Smooth muscle cell of the brain vasculature (primary cell): ENCODE data around the gene ABCC12.

Experiments
- DNase-seq: peaks from one replicate; pipeline ENCODE4 v3.0.0-alpha.2; 2012; ENCODE audit warnings: low read depth, low spot score

The ABCC12 gene

DNA sequence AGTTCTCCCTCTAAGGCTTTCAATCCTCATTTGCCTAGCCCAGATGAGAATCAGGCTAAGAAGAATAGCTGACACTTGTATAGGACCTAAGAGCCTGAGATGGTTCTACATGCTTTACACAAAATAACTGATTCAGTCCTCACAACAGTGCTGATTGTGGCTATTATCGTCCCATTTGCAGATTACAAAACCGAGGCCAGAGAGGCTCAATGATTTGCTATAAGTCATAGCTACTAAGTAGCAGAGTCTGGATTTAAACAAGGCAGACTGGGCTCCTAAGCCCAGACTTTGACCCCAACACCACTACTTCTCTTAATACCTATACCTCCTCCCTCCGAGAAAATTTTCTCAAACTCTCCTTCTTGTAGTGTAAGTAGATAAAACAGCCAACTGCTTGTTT lies 23.1 kb downstream of the ABCC12 start:
- no peak for DNase-seq

GRCh38 chr16:48131201-48131935 lies 24.4 kb downstream of the ABCC12 start:
- no peak for DNase-seq

DNA sequence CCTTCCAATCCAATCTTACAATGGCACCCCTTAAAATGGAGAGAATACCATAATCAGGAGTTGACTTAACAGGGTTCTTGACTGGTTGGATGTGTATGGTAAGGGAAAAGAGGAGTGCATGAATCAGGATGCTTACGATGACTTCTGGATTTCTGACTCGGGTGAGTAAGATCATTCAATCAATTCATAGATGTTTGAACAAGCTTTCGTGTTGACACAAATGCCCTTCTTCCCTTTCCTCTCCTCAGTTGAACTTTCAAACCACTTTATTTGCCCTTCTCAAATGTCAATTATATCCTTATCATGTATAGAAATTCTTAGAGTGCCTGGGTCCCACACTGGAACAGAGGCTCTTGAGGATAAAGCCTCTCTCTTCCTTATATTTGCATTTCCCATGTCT lies 25.9 kb downstream of the ABCC12 start:
- DNase-seq, result no peak

DNA sequence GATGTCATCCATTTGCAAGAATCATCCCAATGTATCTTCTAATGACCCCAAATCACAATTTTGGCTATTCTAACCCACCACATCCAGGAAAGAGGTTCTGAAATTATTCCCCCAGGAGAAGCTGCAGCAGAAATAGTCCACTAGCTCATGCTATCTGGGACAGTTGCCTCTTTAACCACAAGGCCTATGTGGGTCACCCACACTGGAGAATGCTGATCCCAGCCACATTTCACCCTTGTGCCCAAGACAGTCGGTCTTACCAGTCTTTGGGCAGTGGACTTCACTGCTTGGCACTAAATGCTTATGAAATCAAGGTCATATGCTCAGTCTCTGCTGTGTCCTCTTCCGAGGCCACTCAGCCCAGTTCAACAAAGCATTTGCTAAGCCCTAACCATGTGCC lies 27.0 kb downstream of the ABCC12 start:
- no peak for DNase-seq

- peak; percentile 91 for DNase-seq
Measured at GRCh38 chr16:48126801-48127644, 28.8 kb downstream of the ABCC12 start.

DNA sequence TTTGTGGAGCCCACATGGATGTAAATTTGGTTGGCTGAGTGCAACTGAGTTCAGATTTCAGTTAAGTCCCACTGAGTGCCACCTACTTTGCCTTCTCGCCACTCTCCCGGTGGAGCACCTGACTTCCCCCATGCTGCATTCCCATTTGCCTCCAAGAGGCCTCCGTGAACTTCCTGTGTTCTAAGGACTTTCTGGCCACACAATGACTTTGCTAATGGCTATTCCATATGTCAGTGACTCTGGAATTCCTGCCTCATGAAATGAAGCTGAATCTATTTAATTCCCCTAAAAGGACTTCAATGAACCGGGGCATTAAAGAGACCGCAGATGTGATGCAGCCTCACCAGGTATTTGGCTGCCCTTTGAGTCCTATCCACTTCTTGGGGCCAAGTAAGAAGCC lies 29.9 kb downstream of the ABCC12 start:
- DNase-seq, result no peak

- DNase-seq, result no peak
Measured at GRCh38 chr16:48124266-48124665, 31.5 kb downstream of the ABCC12 start.

- peak; percentile 90 for DNase-seq
Measured at GRCh38 chr16:48123104-48123788, 32.5 kb downstream of the ABCC12 start.

GRCh38 chr16:48121276-48121675 lies 34.5 kb downstream of the ABCC12 start:
- no peak for DNase-seq

DNA sequence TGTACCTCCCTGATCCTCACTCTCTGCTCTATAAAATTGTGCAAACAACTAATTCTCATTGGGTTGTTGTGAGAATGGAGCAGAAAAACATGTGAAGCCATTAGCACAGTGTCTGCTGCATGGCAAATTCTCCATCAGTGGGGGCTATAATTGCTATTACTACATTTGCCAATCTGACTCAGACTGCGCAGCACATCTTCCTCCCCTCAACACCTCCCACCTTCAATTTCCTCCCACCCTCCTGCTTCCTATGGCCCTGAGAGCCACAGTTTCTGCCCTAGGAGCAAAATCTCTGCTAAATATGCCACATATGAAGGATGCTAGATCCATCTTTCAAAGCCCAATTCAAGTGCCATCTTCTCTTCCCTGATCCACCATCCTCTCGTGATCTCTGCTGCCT lies 37.0 kb downstream of the ABCC12 start:
- DNase-seq, result no peak

DNA sequence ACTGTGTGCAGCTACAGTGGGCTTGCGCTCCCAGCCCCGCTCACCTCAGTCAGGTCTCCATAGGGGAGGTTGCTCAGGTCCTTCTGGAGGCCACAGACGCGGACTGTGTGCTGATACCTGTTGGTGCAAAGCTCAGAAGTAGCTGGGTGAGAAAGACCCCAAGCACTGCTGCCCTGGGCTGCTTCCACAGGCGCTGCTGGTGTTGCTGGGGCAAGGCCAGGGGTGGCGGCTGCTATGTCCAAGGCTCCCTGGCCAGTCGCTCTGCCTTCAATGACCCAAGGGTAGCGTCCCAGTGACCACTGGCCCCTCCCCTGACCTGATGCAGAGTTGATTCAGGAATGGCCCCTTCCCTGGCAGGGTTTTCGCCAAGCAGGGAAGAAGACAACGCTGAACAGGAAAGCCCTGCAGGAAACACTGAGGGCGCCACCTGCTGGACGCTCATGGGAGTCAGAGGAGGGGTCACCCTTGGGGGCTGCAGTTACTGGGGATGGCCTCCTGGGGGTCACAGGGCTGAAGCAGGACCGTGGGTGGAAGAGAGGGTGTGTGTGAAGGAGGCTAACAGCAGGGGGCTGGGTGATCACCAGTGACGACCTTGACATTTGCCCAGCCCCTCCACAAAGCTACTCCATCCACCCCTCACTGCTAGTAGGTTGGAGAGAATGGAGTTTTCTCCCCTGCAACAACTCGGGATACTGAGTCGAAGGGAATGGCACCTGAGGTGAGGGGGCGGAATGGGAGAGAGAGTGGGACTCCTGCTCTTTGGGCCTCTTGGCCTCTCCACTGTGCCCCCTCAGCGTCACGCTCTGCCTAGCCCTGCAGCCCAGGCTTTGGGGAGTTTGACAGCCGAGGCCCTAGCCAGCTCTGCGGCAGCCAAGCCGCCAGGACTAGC lies 38.3 kb downstream of the ABCC12 start:
- DNase-seq, result no peak

DNA sequence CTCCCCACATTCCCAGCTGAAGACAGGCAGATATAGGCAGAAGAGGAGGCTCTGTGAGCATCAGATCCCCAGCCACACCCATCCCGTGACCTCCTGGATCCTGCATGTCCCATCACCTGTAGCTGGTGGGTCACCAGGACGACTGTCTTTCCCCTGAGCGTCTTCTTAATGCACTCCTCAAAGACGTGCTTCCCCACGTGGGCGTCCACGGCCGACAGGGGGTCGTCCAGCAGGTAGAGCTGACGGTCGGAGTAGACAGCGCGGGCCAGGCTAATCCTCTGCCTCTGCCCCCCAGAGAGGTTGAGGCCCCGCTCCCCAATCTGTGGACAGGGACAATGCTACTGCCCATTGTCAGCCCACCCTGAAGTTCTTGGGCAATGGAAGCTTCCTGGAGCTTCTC lies 40.5 kb downstream of the ABCC12 start:
- DNase-seq, result no peak

- DNase-seq, result no peak
Measured at GRCh38 chr16:48114410-48114809, 41.4 kb downstream of the ABCC12 start.

GRCh38 chr16:48113471-48113870 lies 42.3 kb downstream of the ABCC12 start:
- no peak for DNase-seq

- DNase-seq, result no peak
Measured at GRCh38 chr16:48113001-48113400, 42.8 kb downstream of the ABCC12 start.

DNA sequence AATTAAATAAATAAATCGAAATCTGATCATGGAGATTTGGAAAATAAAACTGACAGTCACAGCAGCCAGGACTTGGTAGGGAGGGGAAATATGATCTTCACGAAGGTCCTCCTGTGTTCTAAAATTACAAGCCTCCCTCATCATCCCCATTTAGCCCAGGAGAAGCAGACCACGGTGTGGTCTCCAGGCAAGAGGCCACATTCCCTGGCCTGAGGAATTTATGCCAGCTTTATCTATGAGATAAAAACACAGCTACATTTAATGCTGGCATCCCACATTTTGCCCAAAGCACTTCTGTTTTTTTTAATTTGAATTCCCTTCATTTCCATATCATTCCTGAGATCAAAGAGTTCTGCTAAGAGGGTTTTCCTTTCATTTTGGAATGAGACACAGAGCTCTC lies 43.2 kb downstream of the ABCC12 start:
- no peak for DNase-seq

DNA sequence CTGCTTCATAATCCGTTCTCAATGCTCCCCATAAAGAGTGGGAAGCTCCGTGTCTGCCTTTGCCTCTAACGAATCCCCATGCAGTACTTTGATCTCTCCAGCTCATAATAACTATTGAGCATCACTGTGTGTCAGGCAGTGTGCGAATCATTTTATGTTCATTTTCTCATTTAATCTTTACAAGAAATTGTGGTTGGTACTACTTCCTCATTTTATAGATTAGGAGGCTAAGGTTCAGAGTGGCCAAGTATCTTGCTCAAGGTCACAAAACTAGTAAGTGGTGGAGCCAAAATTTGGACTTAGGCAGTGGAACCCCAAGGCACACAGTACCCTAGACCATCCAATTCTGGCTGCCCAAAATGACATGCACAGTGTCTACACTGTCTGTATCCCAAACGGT lies 44.8 kb downstream of the ABCC12 start:
- DNase-seq, result no peak

GRCh38 chr16:48110000-48110399 lies 45.8 kb downstream of the ABCC12 start:
- DNase-seq, result no peak

- no peak for DNase-seq
Measured at GRCh38 chr16:48109475-48109874, 46.3 kb downstream of the ABCC12 start.

GRCh38 chr16:48106446-48106845 lies 49.3 kb downstream of the ABCC12 start:
- DNase-seq, result no peak
